GM18505 (cell line): Measurements from ENCODE around the gene GNG13.
A peak's percentile ranks its signal among the peaks of the same experiment; 100 is the strongest.

Experiments
- ATAC-seq: cut with Tn5 transposase; IDR thresholded peaks from one replicate; pipeline ENCODE4 v1.9.1; 2021; ENCODE audit not compliant: unreplicated experiment
- POLR2A ChIP-seq: IDR thresholded peaks from 4 replicates; pipeline ENCODE4 v1.6.1; 2011; ENCODE audit warnings: borderline replicate concordance; ENCODE audit not compliant: insufficient read depth, insufficient read length; ENCODE audit errors: extremely low read depth

Gene GNG13

GRCh38 chr16:814974-815373, 14.4 kb upstream of the GNG13 start:
- no peak for ATAC-seq

GRCh38 chr16:813916-814412, 13.4 kb upstream of the GNG13 start:
- ATAC-seq: no peak
- no peak for TF ChIP-seq POLR2A

More at GRCh38 chr16:814974-815373, 14.4 kb upstream of the GNG13 start:
- TF ChIP-seq POLR2A: no peak

- no peak for TF ChIP-seq POLR2A
- no peak for ATAC-seq
Observed at GRCh38 chr16:813204-813915, 12.8 kb upstream of the GNG13 start.

GRCh38 chr16:808085-808386, 7.5 kb upstream of the GNG13 start:
- no peak for ATAC-seq
- no peak for TF ChIP-seq POLR2A

- peak; percentile 88 for ATAC-seq
- TF ChIP-seq POLR2A: peak; percentile 90
Observed at GRCh38 chr16:807347-808084, 7.0 kb upstream of the GNG13 start.

GRCh38 chr16:805474-805873, 4.9 kb upstream of the GNG13 start:
- no peak for ATAC-seq
- TF ChIP-seq POLR2A: no peak

- no peak for ATAC-seq
Observed at GRCh38 chr16:804193-805048, 3.9 kb upstream of the GNG13 start.

GRCh38 chr16:803754-804080, 3.2 kb upstream of the GNG13 start:
- no peak for ATAC-seq
- no peak for TF ChIP-seq POLR2A

More at GRCh38 chr16:804193-805048, 3.9 kb upstream of the GNG13 start:
- no peak for TF ChIP-seq POLR2A

GRCh38 chr16:802914-803753, 2.6 kb upstream of the GNG13 start:
- no peak for ATAC-seq
- TF ChIP-seq POLR2A: no peak

- ATAC-seq: no peak
- TF ChIP-seq POLR2A: no peak
Observed at GRCh38 chr16:802461-802860, 1.9 kb upstream of the GNG13 start.

- no peak for ATAC-seq
- no peak for TF ChIP-seq POLR2A
Observed at GRCh38 chr16:801584-802363, 1.2 kb upstream of the GNG13 start.
